Measurements from ENCODE around the gene FOCAD.

The FOCAD gene

DNA sequence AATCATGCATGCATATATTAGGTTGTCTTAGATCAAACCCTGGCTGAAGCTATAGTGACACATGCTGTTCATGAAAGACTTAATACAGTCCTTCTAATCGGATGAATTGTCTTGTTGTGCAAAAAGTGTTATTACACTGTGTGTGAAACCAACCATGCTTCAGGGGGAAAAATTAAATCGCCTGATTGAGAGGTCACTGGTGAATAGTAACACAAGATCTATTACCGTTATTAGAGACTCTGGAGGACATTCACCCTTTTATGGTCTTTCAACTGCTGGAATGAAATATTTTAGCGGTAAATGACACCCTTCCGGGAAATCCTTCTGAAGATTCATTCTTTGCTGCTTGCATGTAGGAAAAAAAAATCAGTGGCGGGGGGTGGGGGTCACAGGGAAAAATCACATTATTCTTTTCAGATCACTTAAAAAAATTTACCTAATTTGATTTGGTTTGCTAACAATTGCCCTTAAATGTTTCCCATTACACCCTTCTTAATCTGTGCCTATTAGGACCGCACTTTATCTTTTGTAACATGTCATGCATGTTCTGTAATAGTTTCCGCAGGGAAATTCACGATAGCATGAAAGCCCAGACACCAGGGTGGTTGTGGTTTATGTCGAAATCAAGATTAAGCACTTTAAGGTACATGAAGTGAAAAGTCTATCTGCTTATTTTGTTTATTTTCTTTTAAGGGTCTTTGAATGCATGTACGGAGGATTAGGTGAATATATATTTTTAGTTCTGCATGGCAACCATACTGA, 120.6 kb downstream of the FOCAD start:
- no peak for DNase-seq

GRCh38 chr9:20805766-20806165, 121.7 kb downstream of the FOCAD start:
- peak; percentile 9 for DNase-seq

GRCh38 chr9:20808002-20808401, 123.9 kb downstream of the FOCAD start:
- DNase-seq: no peak

DNA sequence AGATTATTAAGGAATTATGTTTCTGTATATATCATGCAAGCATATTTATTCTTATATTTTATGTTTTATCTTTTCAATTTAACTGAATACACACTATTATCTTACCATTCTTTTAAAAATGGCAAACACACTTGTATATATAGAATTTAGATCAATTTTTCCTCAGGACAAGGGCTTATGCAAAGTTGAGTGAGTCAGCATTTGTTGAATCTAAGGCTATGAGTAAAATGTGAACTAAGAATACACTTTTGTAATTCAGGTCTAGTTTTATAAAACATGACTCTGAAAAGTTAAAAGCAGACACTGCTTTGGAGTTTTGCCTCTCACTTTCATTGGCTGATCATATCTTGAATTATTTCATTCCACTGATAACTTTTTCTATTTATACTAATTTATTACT, 127.8 kb downstream of the FOCAD start:
- DNase-seq: no peak

- DNase-seq: no peak
Measured at GRCh38 chr9:20815923-20816703, 132.1 kb downstream of the FOCAD start.

- no peak for DNase-seq
Measured at GRCh38 chr9:20823051-20823450, 139.0 kb downstream of the FOCAD start.

- no peak for DNase-seq
Measured at GRCh38 chr9:20831028-20831427, 147.0 kb downstream of the FOCAD start.

GRCh38 chr9:20832775-20833174, 148.7 kb downstream of the FOCAD start:
- no peak for DNase-seq

GRCh38 chr9:20835377-20836286, 151.6 kb downstream of the FOCAD start:
- DNase-seq: no peak

DNA sequence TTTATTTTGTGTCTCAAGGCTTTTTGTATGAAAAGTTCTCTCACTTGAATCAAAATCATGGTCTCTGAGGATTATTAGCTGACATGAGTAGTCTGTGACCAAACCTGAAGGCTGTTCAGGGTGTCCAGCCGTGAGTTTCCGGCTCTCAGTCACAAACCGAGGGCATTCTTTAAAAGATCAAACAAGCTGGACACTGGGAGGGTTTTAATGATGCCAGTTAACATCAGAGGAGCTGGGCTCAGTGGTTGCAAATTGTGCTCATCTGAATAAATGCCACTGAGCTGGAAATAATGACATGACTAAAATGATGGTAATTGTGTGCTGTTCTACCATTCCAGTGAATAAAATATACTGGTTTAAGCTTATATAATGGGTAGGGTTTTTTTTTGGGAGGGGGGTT, 153.1 kb downstream of the FOCAD start:
- DNase-seq: no peak

GRCh38 chr9:20838218-20838617, 154.2 kb downstream of the FOCAD start:
- DNase-seq: no peak

- DNase-seq: no peak
Measured at GRCh38 chr9:20844916-20845315, 160.9 kb downstream of the FOCAD start.

GRCh38 chr9:20848490-20848889, 164.4 kb downstream of the FOCAD start:
- no peak for DNase-seq

DNA sequence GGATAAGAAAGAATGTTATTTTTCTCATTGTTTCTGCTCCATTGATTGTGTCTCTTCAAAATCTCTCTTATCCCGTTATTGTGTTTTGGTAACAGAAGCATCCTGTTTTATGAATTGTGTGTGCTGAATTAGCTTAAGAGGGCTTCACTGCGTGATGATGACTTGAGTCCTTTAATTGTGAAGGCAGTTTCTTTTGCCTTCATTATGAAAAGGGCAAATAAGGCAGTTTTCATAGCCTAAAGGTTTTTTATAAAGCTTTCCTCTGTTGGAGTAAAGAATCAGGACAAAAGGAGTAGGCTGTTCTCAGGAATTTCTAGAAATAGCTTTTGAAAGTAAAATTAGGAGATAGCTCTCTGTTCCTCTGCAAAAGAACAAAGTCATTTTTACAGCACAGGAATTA, 169.8 kb downstream of the FOCAD start:
- no peak for DNase-seq

GRCh38 chr9:20854444-20854843, 170.4 kb downstream of the FOCAD start:
- DNase-seq: no peak

DNA sequence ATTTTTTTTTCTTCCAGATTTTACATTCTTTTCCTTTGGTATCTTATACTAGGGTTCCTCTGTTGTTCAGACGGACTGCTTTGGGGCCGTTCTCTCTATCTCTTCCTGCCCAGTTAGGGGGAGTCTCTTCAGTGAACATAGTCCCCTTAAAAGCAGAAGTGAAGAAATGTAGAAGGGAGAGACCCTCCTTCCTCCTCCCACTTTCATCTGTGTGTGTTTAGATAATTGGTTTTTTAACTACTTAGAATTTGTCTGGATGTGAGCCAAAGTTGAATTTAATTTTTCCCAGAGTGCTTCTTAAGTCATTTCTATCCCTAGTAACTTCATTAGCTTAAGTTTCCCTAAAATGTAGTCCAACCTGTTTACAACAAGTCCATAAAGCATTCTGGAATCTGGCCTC, 179.9 kb downstream of the FOCAD start:
- DNase-seq: no peak

DNA sequence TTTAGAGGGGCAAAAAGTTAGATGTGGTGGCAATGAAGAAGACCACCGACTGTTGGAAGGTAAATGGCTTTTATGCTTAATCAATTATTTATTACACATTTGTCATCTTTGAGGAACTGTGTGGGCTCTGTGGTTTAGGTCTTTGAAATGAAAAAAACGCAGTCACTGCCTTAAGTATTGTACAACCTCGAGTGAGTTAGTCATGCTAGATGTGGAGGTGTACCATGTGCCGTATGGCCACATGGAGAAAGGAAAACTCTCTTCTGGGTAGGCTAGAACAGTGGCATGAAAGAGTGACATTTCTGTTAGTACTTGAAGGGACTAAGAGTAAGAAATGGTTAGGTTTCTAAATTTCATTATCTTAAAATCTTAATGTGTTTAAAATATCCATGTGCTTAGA, 181.3 kb downstream of the FOCAD start:
- no peak for DNase-seq

GRCh38 chr9:20870115-20870514, 186.1 kb downstream of the FOCAD start:
- DNase-seq: no peak

- no peak for DNase-seq
Measured at GRCh38 chr9:20872340-20872977, 188.4 kb downstream of the FOCAD start.

- DNase-seq: no peak
Measured at GRCh38 chr9:20873240-20873865, 189.3 kb downstream of the FOCAD start.

DNA sequence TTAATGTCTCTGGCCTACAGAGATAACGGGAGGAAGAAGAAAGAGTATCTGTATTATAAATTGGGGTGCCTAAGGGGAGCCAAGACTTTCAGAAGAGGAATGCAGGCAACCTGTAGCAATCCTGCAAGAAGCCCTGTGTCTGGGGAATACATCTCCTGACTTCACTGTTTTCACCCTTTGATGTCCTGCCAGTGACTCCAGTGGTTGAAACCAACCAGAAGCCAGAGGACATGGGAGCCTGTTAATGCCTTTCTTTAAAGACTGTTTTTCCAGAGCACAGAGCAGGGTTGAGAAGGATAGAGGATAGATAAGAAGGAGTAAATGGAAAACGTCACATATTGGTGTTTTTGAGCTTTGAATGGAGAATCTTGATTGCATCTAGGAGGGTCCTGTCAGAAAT, 196.2 kb downstream of the FOCAD start:
- DNase-seq: no peak

- DNase-seq: no peak
Measured at GRCh38 chr9:20880675-20881074, 196.6 kb downstream of the FOCAD start.

All from NCI-H1436 (cell line).